CD14-positive monocyte (primary cell): ENCODE results near the gene TPPP. TPM values are rescaled to one million over a fixed set of nuclear protein-coding genes. Genes with fewer than 3 reads are reported as not detected.
"Not testable (repeated sequence)": the region's sequence is repeated elsewhere in the genome, so short reads cannot be mapped to it uniquely, and the experiment has no call there.

ENCODE experiments used
- DNase-seq, 3 donors: peaks; one replicate each; pipeline ENCODE4 v3.0.0-alpha.2; 2011 to 2022
- H2AFZ ChIP-seq: 2 replicates; pipeline ENCODE4 v1.6.0; 2012; ENCODE audit warnings: mild to moderate bottlenecking, low read depth, low read length, inconsistent platforms; ENCODE audit not compliant: insufficient read depth, poor library complexity, severe bottlenecking
- H3K27ac ChIP-seq, 2 donors: 1 replicate in 1 of 2; 2 replicates in 1 of 2; pipeline ENCODE4 v1.5.1; 2012 to 2013; ENCODE audit warnings: low read length in 2 of 2, control low read depth in 1 of 2, inconsistent platforms in 1 of 2, low read depth in 1 of 2, mild to moderate bottlenecking in 1 of 2
- H3K27me3 ChIP-seq, 2 donors: one replicate each; pipeline versions ENCODE4 v1.6.0 to v1.6.1; 2011 to 2013; ENCODE audit warnings: low read length in 2 of 2; ENCODE audit not compliant: control insufficient read depth in 2 of 2, insufficient read depth in 2 of 2
- H3K36me3 ChIP-seq, 2 donors: replicated peaks in 1 of 2; 1 replicate in 1 of 2; 2 replicates in 1 of 2; pipeline versions ENCODE4 v1.5.1 to v1.6.1; 2012 to 2013; ENCODE audit warnings: low read length in 2 of 2, control low read depth in 1 of 2, inconsistent platforms in 1 of 2, mild to moderate bottlenecking in 1 of 2; ENCODE audit not compliant: insufficient read depth in 2 of 2, control insufficient read depth in 1 of 2
- H3K4me1 ChIP-seq, 2 donors: 1 replicate in 1 of 2; 2 replicates in 1 of 2; pipeline versions ENCODE4 v1.5.1 to v1.6.1; 2012 to 2013; ENCODE audit warnings: low read length in 2 of 2, control low read depth in 1 of 2, inconsistent platforms in 1 of 2, mild to moderate bottlenecking in 1 of 2, moderate library complexity in 1 of 2; ENCODE audit not compliant: insufficient read depth in 2 of 2, control insufficient read depth in 1 of 2
- H3K4me2 ChIP-seq: replicated peaks from 2 replicates; pipeline ENCODE3; 2012; ENCODE audit warnings: low read length, moderate library complexity, mild to moderate bottlenecking; ENCODE audit not compliant: poor library complexity, severe bottlenecking; ENCODE audit errors: extremely low read depth
- H3K4me3 ChIP-seq, 3 experiments: fragments of 200-600 bp in 1 of 3; sonication (generic) in 1 of 3; replicated peaks in 1 of 3; 1 replicate in 2 of 3; 2 replicates in 1 of 3; pipeline ENCODE4 v1.5.1; 2011 to 2013; ENCODE audit warnings: low read length in 3 of 3, mild to moderate bottlenecking in 3 of 3, control low read depth in 2 of 3, low read depth in 2 of 3, inconsistent platforms in 1 of 3, moderate library complexity in 1 of 3
- H3K79me2 ChIP-seq: 2 replicates; pipeline ENCODE4 v1.6.0; 2012; ENCODE audit warnings: mild to moderate bottlenecking, control low read depth, inconsistent platforms, low read length, moderate library complexity; ENCODE audit not compliant: insufficient read depth
- H3K9ac ChIP-seq: 2 replicates; pipeline ENCODE4 v1.6.0; 2017; ENCODE audit warnings: low read length, mild to moderate bottlenecking; ENCODE audit not compliant: insufficient read depth, poor library complexity, severe bottlenecking
- H3K9me3 ChIP-seq, 2 donors: replicated peaks in 1 of 2; 1 replicate in 1 of 2; 2 replicates in 1 of 2; pipeline versions ENCODE4 v1.5.1 to v1.6.1; 2012 to 2013; ENCODE audit warnings: low read length in 2 of 2, control low read depth in 1 of 2; ENCODE audit not compliant: control insufficient read depth in 1 of 2, insufficient read depth in 1 of 2
- H4K20me1 ChIP-seq: 2 replicates; pipeline ENCODE4 v1.6.0; 2012; ENCODE audit warnings: mild to moderate bottlenecking, low read length, control low read depth, moderate library complexity; ENCODE audit not compliant: insufficient read depth
- H3K27ac Mint-ChIP-seq, 7 donors: one replicate each; pipeline ENCODE4 v1.8.0; 2020; ENCODE audit warnings: mild to moderate bottlenecking in 7 of 7, mixed read lengths in 7 of 7, moderate library complexity in 6 of 7, inconsistent platforms in 2 of 7
- H3K27me3 Mint-ChIP-seq, 3 donors: one replicate each; pipeline ENCODE4 v1.8.0; 2021 to 2022; ENCODE audit warnings: low read depth in 3 of 3, mild to moderate bottlenecking in 3 of 3, mixed read lengths in 3 of 3, moderate library complexity in 3 of 3, inconsistent platforms in 1 of 3
- H3K36me3 Mint-ChIP-seq, 2 donors: one replicate each; pipeline ENCODE4 v1.8.0; 2020; ENCODE audit warnings: mixed read lengths in 2 of 2, inconsistent platforms in 1 of 2, mild to moderate bottlenecking in 1 of 2
- H3K4me1 Mint-ChIP-seq: one replicate; pipeline ENCODE4 v1.8.0; 2020; ENCODE audit warnings: mild to moderate bottlenecking, mixed read lengths
- H3K4me3 Mint-ChIP-seq, 2 donors: one replicate each; pipeline ENCODE4 v1.8.0; 2020; ENCODE audit warnings: mild to moderate bottlenecking in 2 of 2, mixed read lengths in 2 of 2, moderate library complexity in 1 of 2
- H3K9me3 Mint-ChIP-seq, 7 donors: one replicate each; pipeline ENCODE4 v1.8.0; 2020 to 2022; ENCODE audit warnings: mixed read lengths in 7 of 7, mild to moderate bottlenecking in 6 of 7, moderate library complexity in 6 of 7, inconsistent platforms in 2 of 7
- WGBS: methylation state at CpG from one replicate; pipeline ENCODE4 v1.1.5; 2013; ENCODE audit warnings: missing lambda C conversion rate; ENCODE audit not compliant: insufficient coverage; 5-methylcytosine and 5-hydroxymethylcytosine counted together
- intact Hi-C, 2 donors: fragments of 100-400 bp; cut with micrococcal nuclease; formaldehyde crosslinking; loops; one replicate each; pipeline versions ENCODE4 v1.15.0 to v1.15.1; 2023
- polyA plus RNA-seq, 3 donors: library from polyadenylated mRNA; depleted of rRNA in 1 of 3; unstranded in 2 of 3; stranded (reverse) in 1 of 3; fragments of 300-500 nt in 2 of 3; fragments of >200 nt in 1 of 3; fragmentation: Illumina TruSeq in 2 of 3; gene quantifications; 1 replicate in 2 of 3; 2 replicates in 1 of 3; pipeline ENCODE4 v1.2.3, GENCODE V29; 2012 to 2021

Gene TPPP
- polyA plus RNA-seq, 3 donors, result 0.02 to 0.17 (median 0.06) TPM

GRCh38 chr5:729225-729624 is 36.1 kb upstream of the TPPP start:
- H3K4me3 ChIP-seq, H3K4me1 Mint-ChIP-seq, intact Hi-C loops, H3K9me3 ChIP-seq, H3K9ac ChIP-seq, H2AFZ ChIP-seq, H3K4me1 ChIP-seq, H3K4me3 Mint-ChIP-seq, H3K79me2 ChIP-seq, DNase-seq, H3K27ac ChIP-seq, H3K9me3 Mint-ChIP-seq, H3K27me3 ChIP-seq, H3K27me3 Mint-ChIP-seq, H4K20me1 ChIP-seq, H3K27ac Mint-ChIP-seq, H3K36me3 ChIP-seq, H3K36me3 Mint-ChIP-seq, H3K4me2 ChIP-seq: not testable (repeated sequence)
- no CpG with 5 or more reads among the region's 7 CpGs for WGBS

GRCh38 chr5:727087-727486 is 33.9 kb upstream of the TPPP start:
- H3K36me3 Mint-ChIP-seq, H4K20me1 ChIP-seq, H3K4me1 Mint-ChIP-seq, H3K9ac ChIP-seq, DNase-seq, H2AFZ ChIP-seq, H3K27ac Mint-ChIP-seq, H3K27ac ChIP-seq, H3K4me3 ChIP-seq, H3K9me3 Mint-ChIP-seq, H3K27me3 ChIP-seq, H3K4me1 ChIP-seq, H3K9me3 ChIP-seq, intact Hi-C loops, H3K4me3 Mint-ChIP-seq, H3K36me3 ChIP-seq, H3K27me3 Mint-ChIP-seq, H3K79me2 ChIP-seq, H3K4me2 ChIP-seq: not testable (repeated sequence)
- WGBS, result no CpG with 5 or more reads among the region's 9 CpGs

- H3K4me3 ChIP-seq, H3K79me2 ChIP-seq, H3K27ac Mint-ChIP-seq, H3K9ac ChIP-seq, H2AFZ ChIP-seq, H3K4me1 Mint-ChIP-seq, H4K20me1 ChIP-seq, H3K36me3 Mint-ChIP-seq, intact Hi-C loops, H3K27ac ChIP-seq, H3K4me2 ChIP-seq, H3K36me3 ChIP-seq, H3K4me1 ChIP-seq, H3K9me3 ChIP-seq, H3K27me3 ChIP-seq, H3K4me3 Mint-ChIP-seq, DNase-seq: not testable (repeated sequence)
- Mint-ChIP-seq H3K9me3 (peaks cover 4 to 14% (median 6%) of the 10 kb centered on the region in 7 donors), H3K27me3 (peaks cover 5 to 12% (median 8%) of the 10 kb centered on the region in 3 donors)
- no CpG with 5 or more reads among the region's 6 CpGs for WGBS
Observed at GRCh38 chr5:723865-724264, 30.7 kb upstream of the TPPP start.

- DNase-seq, H3K4me1 ChIP-seq, H3K4me1 Mint-ChIP-seq, H3K36me3 Mint-ChIP-seq, H3K9ac ChIP-seq, intact Hi-C loops, H2AFZ ChIP-seq, H3K79me2 ChIP-seq, H3K36me3 ChIP-seq, H3K27me3 ChIP-seq, H3K27ac ChIP-seq, H3K4me3 ChIP-seq, H3K4me3 Mint-ChIP-seq, H3K27ac Mint-ChIP-seq, H4K20me1 ChIP-seq, H3K4me2 ChIP-seq, H3K9me3 ChIP-seq: not testable (repeated sequence)
- WGBS, result no CpG with 5 or more reads among the region's 4 CpGs
- peaks cover 10 to 14% (median 10%) of the 10 kb centered on the region in 3 donors for H3K27me3 Mint-ChIP-seq
- peaks cover 7 to 20% (median 10%) of the 10 kb centered on the region in 7 donors for H3K9me3 Mint-ChIP-seq
Observed at GRCh38 chr5:723309-723708, 30.2 kb upstream of the TPPP start.
